ENCODE measurements around the gene ZNF664. TPM values are rescaled to one million over a fixed set of nuclear protein-coding genes. Genes with fewer than 3 reads are reported as not detected.

ZNF664 gene
- total and polyA plus RNA-seq, 9 of the 15 experiments (the other 6 are each of a cell fraction or from before 2014, with no cell fraction given) = 3.3 to 101 (median 63.6) TPM

- no peak for TF ChIP-seq RBM15 (IDR thresholded peaks at IDR 0.05; ENCODE audit: insufficient read depth, low read length)
- TF ChIP-seq SNAPC5 (CRISPR knock-in tag; IDR thresholded peaks at IDR 0.05) = no peak
- TF ChIP-seq MED1 (CRISPR knock-in tag; IDR thresholded peaks at IDR 0.05; ENCODE audit: borderline replicate concordance) = no peak
- 0 out of 4 replicates have a peak, but pooled peaks of 1 of the 2 experiments have one; percentile 12 for TF ChIP-seq RAD21 (CRISPR knock-in tag; conservative IDR thresholded peaks at IDR 0.05 in 1 of 2, IDR thresholded peaks at IDR 0.05 in 1 of 2)
- peak; percentile 32 for TF ChIP-seq CBFA2T3 (IDR thresholded peaks at IDR 0.05)
- no peak for TF ChIP-seq MITF (IDR thresholded peaks at IDR 0.05)
- no peak for TF ChIP-seq ZNF354B (CRISPR knock-in tag; IDR thresholded peaks at IDR 0.05)
- no peak for TF ChIP-seq ZHX1 (conservative IDR thresholded peaks at IDR 0.05; ENCODE audit: low read length)
- TF ChIP-seq BDP1 (IDR thresholded peaks at IDR 0.05; ENCODE audit: insufficient read depth, insufficient read length) = no peak
- TF ChIP-seq ZMIZ1 (IDR thresholded peaks at IDR 0.05; ENCODE audit: low read depth in 2 of 2, low read length in 2 of 2) = no peak
- no peak for TF ChIP-seq SRSF1 (IDR thresholded peaks at IDR 0.05; ENCODE audit: low read depth, low read length)
- TF ChIP-seq CREM (IDR thresholded peaks at IDR 0.05; ENCODE audit: low read depth) = peak; percentile 82
- TF ChIP-seq ZSCAN29 (IDR thresholded peaks at IDR 0.05) = no peak
- TF ChIP-seq JUNB (CRISPR knock-in tag; conservative IDR thresholded peaks at IDR 0.05) = no peak
- peak; percentile 85; the same call in 1 of the 2 replicates for TF ChIP-seq MEF2D (tag; conservative IDR thresholded peaks at IDR 0.05; ENCODE audit: low read depth)
- no peak for TF ChIP-seq NFXL1 (CRISPR knock-in tag; IDR thresholded peaks at IDR 0.05)
- TF ChIP-seq E2F6 (IDR thresholded peaks at IDR 0.05; ENCODE audit: borderline replicate concordance in 1 of 2, extremely low read depth in 1 of 2, insufficient read depth in 1 of 2, insufficient read length in 1 of 2, low read depth in 1 of 2, low read length in 1 of 2, poor library complexity in 1 of 2, severe bottlenecking in 1 of 2) = no peak
- no peak for TF ChIP-seq ZNF75A (CRISPR knock-in tag; IDR thresholded peaks at IDR 0.05)
Observed at GRCh38 chr12:124026755-124027745, 54.0 kb downstream of the ZNF664 start (continued).
